ENCODE measurements around the gene COL27A1.

Gene COL27A1

GRCh38 chr9:114240216-114240615, 84.9 kb downstream of the COL27A1 start:
- Histone ChIP-seq H3K4me1 (no peaks in the 10 kb centered on the region), H3K27me3 (ENCODE audit: control insufficient read depth, insufficient read depth, low read length) (no peaks in the 10 kb centered on the region), H3K4me3 (ENCODE audit: low read depth, low read length) (no peak overlapping the region), H3K4me2 (ENCODE audit: low read length) (no peak overlapping the region), H3K79me2 (no peaks in the 10 kb centered on the region), H3K9me3 (ENCODE audit: control insufficient read depth, low read length) (no peaks in the 10 kb centered on the region), H3K27ac (no peak overlapping the region), H2AFZ (no peak overlapping the region), H3K9ac (no peak overlapping the region), H3K36me3 (ENCODE audit: control insufficient read depth, insufficient read depth, low read length) (no peaks in the 10 kb centered on the region)
- TF ChIP-seq CTCF (IDR thresholded peaks at IDR 0.05), result no peak

GRCh38 chr9:114240647-114241558, 85.6 kb downstream of the COL27A1 start:
- no peaks in the 10 kb centered on the region for H3K36me3 ChIP-seq (ENCODE audit: control insufficient read depth, insufficient read depth, low read length)
- no peaks in the 10 kb centered on the region for H3K79me2 ChIP-seq
- H3K27ac ChIP-seq, result no peak overlapping the region
- no peak overlapping the region for H3K9ac ChIP-seq
- no peak overlapping the region for H2AFZ ChIP-seq
- H3K4me1 ChIP-seq, result no peaks in the 10 kb centered on the region
- no peak overlapping the region for H3K4me2 ChIP-seq (ENCODE audit: low read length)
- H3K9me3 ChIP-seq (ENCODE audit: control insufficient read depth, low read length), result no peaks in the 10 kb centered on the region
- no peak for TF ChIP-seq CTCF (IDR thresholded peaks at IDR 0.05)
- no peak overlapping the region for H3K4me3 ChIP-seq (ENCODE audit: low read depth, low read length)
- no peaks in the 10 kb centered on the region for H3K27me3 ChIP-seq (ENCODE audit: control insufficient read depth, insufficient read depth, low read length)

- Histone ChIP-seq H3K9ac (no peak overlapping the region), H3K4me3 (ENCODE audit: low read depth, low read length) (no peak overlapping the region), H3K4me2 (ENCODE audit: low read length) (no peak overlapping the region), H3K79me2 (no peaks in the 10 kb centered on the region), H3K27me3 (ENCODE audit: control insufficient read depth, insufficient read depth, low read length) (no peaks in the 10 kb centered on the region), H2AFZ (no peak overlapping the region), H3K36me3 (ENCODE audit: control insufficient read depth, insufficient read depth, low read length) (no peaks in the 10 kb centered on the region), H3K9me3 (ENCODE audit: control insufficient read depth, low read length) (no peaks in the 10 kb centered on the region), H3K27ac (no peak overlapping the region), H3K4me1 (no peaks in the 10 kb centered on the region)
- no peak for TF ChIP-seq CTCF (IDR thresholded peaks at IDR 0.05)
Observed at GRCh38 chr9:114242837-114243236, 87.5 kb downstream of the COL27A1 start.

- H3K79me2 ChIP-seq, result no peaks in the 10 kb centered on the region
- H3K4me3 ChIP-seq (ENCODE audit: low read depth, low read length), result no peak overlapping the region
- H3K27ac ChIP-seq, result no peak overlapping the region
- no peak overlapping the region for H3K4me2 ChIP-seq (ENCODE audit: low read length)
- no peak overlapping the region for H2AFZ ChIP-seq
- no peaks in the 10 kb centered on the region for H3K4me1 ChIP-seq
- H3K36me3 ChIP-seq (ENCODE audit: control insufficient read depth, insufficient read depth, low read length), result no peaks in the 10 kb centered on the region
- no peak overlapping the region for H3K9ac ChIP-seq
- no peaks in the 10 kb centered on the region for H3K27me3 ChIP-seq (ENCODE audit: control insufficient read depth, insufficient read depth, low read length)
- no peaks in the 10 kb centered on the region for H3K9me3 ChIP-seq (ENCODE audit: control insufficient read depth, low read length)
- TF ChIP-seq CTCF (IDR thresholded peaks at IDR 0.05), result no peak
Observed at GRCh38 chr9:114243240-114243639, 87.9 kb downstream of the COL27A1 start.

GRCh38 chr9:114244570-114244969, 89.2 kb downstream of the COL27A1 start:
- Histone ChIP-seq H3K4me3 (ENCODE audit: low read depth, low read length) (no peak overlapping the region), H3K27ac (no peak overlapping the region), H3K9me3 (ENCODE audit: control insufficient read depth, low read length) (no peaks in the 10 kb centered on the region), H3K4me2 (ENCODE audit: low read length) (no peak overlapping the region), H3K9ac (no peak overlapping the region), H3K79me2 (no peaks in the 10 kb centered on the region), H2AFZ (no peak overlapping the region), H3K4me1 (no peaks in the 10 kb centered on the region), H3K36me3 (ENCODE audit: control insufficient read depth, insufficient read depth, low read length) (no peaks in the 10 kb centered on the region), H3K27me3 (ENCODE audit: control insufficient read depth, insufficient read depth, low read length) (no peaks in the 10 kb centered on the region)
- no peak for TF ChIP-seq CTCF (IDR thresholded peaks at IDR 0.05)

Data from parathyroid adenoma (tissue), 2 donors.